IMR-90 (cell line): ENCODE data around the gene MICAL1. TPM values are rescaled to one million over a fixed set of nuclear protein-coding genes. Genes with fewer than 3 reads are reported as not detected.

Source experiments
- polyA plus RNA-seq, 3 experiments: library from polyadenylated mRNA; depleted of rRNA; stranded (reverse); fragments of >200 nt; gene quantifications; 2 replicates each; pipeline ENCODE4 v1.2.3, GENCODE V29; 2012; ENCODE audit warnings: low replicate concordance in 1 of 3
- total RNA-seq: library from RNA; depleted of rRNA; stranded (reverse); fragments of >200 nt; gene quantifications from 2 replicates; pipeline ENCODE4 v1.2.3, GENCODE V29; 2012; rRNA removed

The MICAL1 gene
- total and polyA plus RNA-seq, 2 of the 4 experiments (the other 2 are of a cell fraction): 30.5 to 57.1 TPM

Other genes with a start within 250 kb of the MICAL1 start
- gene CD164, start 73.3 kb downstream of the MICAL1 start, total RNA-seq: 127 and 150 TPM in 2 replicates
- 146 and 148 TPM in 2 replicates for gene CD164, start 73.3 kb downstream of the MICAL1 start, polyA plus RNA-seq (2012; rRNA removed)
- gene PPIL6, start 15.1 kb downstream of the MICAL1 start, total RNA-seq: 0.18 and 1.4 TPM in 2 replicates
- 0.07 and 0.15 TPM in 2 replicates for gene PPIL6, start 15.1 kb downstream of the MICAL1 start, polyA plus RNA-seq (2012; rRNA removed)
- gene SMPD2, start 15.0 kb downstream of the MICAL1 start, total RNA-seq: 8.3 and 9.0 TPM in 2 replicates
- 7.1 and 7.7 TPM in 2 replicates for gene SMPD2, start 15.0 kb downstream of the MICAL1 start, polyA plus RNA-seq (2012; rRNA removed)
- 7.9 and 10.3 TPM in 2 replicates for gene ZBTB24, start 27.4 kb upstream of the MICAL1 start, total RNA-seq
- 2.1 and 2.3 TPM in 2 replicates for gene ZBTB24, start 27.4 kb upstream of the MICAL1 start, polyA plus RNA-seq (2012; rRNA removed)
- 1.8 and 2.2 TPM in 2 replicates for gene AK9, start 235.4 kb upstream of the MICAL1 start, total RNA-seq
- gene AK9, start 235.4 kb upstream of the MICAL1 start, polyA plus RNA-seq (2012; rRNA removed): 1.2 and 1.7 TPM in 2 replicates
- gene FIG4, start 235.5 kb upstream of the MICAL1 start, total RNA-seq: 15.4 and 19.7 TPM in 2 replicates
- gene FIG4, start 235.5 kb upstream of the MICAL1 start, polyA plus RNA-seq (2012; rRNA removed): 11.3 and 12.1 TPM in 2 replicates